Measurements from ENCODE around the gene SLC30A2.

SLC30A2 gene

GRCh38 chr1:26058052-26058595 lies 12.2 kb upstream of the SLC30A2 start:
- FAIRE-seq (no peak), DNase-seq (ENCODE audit: insufficient read length, low spot score) (no peak)
- TF ChIP-seq, protein P1, sequence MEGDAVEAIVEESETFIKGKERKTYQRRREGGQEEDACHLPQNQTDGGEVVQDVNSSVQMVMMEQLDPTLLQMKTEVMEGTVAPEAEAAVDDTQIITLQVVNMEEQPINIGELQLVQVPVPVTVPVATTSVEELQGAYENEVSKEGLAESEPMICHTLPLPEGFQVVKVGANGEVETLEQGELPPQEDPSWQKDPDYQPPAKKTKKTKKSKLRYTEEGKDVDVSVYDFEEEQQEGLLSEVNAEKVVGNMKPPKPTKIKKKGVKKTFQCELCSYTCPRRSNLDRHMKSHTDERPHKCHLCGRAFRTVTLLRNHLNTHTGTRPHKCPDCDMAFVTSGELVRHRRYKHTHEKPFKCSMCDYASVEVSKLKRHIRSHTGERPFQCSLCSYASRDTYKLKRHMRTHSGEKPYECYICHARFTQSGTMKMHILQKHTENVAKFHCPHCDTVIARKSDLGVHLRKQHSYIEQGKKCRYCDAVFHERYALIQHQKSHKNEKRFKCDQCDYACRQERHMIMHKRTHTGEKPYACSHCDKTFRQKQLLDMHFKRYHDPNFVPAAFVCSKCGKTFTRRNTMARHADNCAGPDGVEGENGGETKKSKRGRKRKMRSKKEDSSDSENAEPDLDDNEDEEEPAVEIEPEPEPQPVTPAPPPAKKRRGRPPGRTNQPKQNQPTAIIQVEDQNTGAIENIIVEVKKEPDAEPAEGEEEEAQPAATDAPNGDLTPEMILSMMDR (IDR thresholded peaks at IDR 0.05; ENCODE audit: insufficient read depth, missing control alignments), result no peak

DNA sequence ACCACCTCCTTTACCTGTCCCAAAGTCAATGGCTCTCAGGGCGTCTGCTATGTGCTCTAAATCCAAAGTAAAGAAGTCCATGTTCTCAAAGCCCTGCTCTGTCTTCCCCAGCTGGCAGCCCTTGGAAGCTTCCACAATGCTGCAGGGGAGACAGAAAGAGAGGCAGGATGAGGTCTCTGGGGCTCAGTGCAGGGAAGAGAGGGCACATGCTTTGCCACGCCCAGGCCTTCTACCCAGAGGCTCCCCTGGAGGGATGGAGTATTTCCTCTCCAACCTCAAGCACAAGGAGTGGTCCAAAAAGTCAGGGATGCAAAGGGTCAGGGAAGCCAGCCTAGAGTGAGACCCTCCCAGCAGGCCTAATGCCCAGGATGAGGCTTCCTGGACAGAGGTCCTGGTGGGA lies 11.3 kb upstream of the SLC30A2 start:
- TF ChIP-seq, protein P1 (IDR thresholded peaks at IDR 0.05; ENCODE audit: insufficient read depth, missing control alignments), result no peak
- FAIRE-seq, result no peak
- no peak for DNase-seq (ENCODE audit: insufficient read length, low spot score)

DNA sequence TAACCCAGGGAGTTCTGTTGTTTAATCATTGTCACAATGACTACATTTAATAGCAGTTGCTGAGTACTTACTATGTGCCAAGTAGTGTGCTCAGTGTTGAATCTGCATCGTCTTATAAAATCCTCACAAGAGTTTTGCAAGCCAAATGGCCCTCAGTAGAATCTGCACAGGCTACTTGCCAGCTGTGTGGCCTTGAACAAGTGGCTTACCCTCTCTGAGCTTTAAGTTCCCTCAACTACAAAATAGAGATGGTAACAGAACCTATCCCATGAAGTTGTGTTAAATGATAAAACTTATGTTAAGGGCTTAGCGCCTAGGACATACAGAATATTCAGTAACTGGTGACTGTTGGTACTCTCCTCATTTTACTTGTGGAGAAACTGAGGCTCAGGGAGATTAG lies 9.1 kb upstream of the SLC30A2 start:
- DNase-seq (ENCODE audit: insufficient read length, low spot score) (no peak), FAIRE-seq (no peak)
- TF ChIP-seq, protein P1 (IDR thresholded peaks at IDR 0.05; ENCODE audit: insufficient read depth, missing control alignments), result no peak

- TF ChIP-seq, protein P1 (IDR thresholded peaks at IDR 0.05; ENCODE audit: insufficient read depth, missing control alignments), result no peak
- FAIRE-seq (no peak), DNase-seq (ENCODE audit: insufficient read length, low spot score) (no peak)
These were observed 8.0 kb upstream of the SLC30A2 start for GRCh38 chr1:26053718-26054560.

DNA sequence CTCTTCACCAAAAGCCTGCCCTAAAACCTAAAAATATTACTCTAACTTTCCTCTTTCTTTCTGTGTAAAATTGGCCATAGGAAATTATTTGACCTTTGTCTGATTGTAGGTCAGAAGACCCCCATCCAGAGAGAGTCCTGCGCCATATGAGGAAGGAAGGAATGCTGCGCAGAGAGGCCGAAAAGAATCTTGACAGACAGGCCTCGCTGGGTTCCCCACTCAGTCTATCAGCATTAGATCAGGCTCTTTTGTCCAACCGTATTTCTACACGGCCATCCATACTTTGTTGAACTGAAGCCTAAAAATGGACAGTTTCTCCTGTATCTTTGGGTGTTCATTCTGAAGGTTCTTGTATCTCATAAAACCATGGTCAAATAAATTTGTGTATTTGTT lies 4.3 kb upstream of the SLC30A2 start:
- TF ChIP-seq, protein P1 (IDR thresholded peaks at IDR 0.05; ENCODE audit: insufficient read depth, missing control alignments), result no peak
- FAIRE-seq (no peak), DNase-seq (ENCODE audit: insufficient read length, low spot score) (no peak)

DNA sequence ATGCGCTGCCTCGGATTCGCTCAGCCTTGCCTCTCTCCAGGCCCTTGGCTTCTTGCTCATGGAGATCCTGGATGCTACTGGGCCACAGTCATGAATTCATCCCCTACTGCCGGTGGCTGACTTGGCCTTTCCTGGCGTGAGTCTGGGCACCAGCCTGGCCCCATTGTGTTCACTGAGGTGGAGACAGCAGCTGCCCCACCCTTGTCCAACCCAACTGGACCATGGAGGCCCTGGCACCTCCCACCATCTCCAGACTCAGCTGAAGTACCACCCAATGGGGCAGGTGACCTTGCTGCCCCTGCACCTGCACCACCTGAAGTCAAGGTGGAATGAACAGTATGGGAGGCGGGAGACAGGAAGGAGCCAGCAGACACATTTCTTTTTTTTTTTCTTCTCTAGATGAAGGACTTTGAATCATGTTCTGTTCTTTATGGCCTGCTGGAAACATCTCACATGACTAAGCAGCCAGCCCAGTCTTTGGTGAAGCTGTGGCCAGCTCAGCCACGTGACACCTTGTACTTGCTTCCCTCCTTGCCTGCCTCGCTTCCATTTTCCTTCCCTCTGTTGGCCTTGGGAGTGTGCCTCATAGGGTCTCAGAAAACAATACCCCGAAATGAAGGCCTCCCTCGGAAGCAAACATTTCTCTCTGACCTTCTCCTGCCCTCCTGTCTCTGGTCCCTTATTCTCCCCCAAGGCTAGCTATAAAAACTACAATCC lies 3.8 kb upstream of the SLC30A2 start:
- DNase-seq (ENCODE audit: insufficient read length, low spot score) (no peak), FAIRE-seq (no peak)
- TF ChIP-seq, protein P1 (IDR thresholded peaks at IDR 0.05; ENCODE audit: insufficient read depth, missing control alignments), result no peak
